Measurements from ENCODE around the gene ERICH4. TPM values are rescaled to one million over a fixed set of nuclear protein-coding genes. Genes with fewer than 3 reads are reported as not detected.
A peak's percentile ranks its signal among the peaks of the same experiment; 100 is the strongest.

The ERICH4 gene
- polyA plus RNA-seq, 2 of the 4 experiments (the other 2 are of a cell fraction) = 0.26 TPM; not detected in 1

GRCh38 chr19:41398050-41398418, 44.9 kb upstream of the ERICH4 start:
- TF ChIP-seq POLR2A (IDR thresholded peaks at IDR 0.05; ENCODE audit: low read length) (no peak), PHF8 (IDR thresholded peaks at IDR 0.05; ENCODE audit: borderline replicate concordance, low read depth) (0 out of 2 replicates have a peak, but pooled peaks have one; percentile 11), BHLHE40 (IDR thresholded peaks at IDR 0.05; ENCODE audit: low read depth, low read length) (no peak), GATA3 (IDR thresholded peaks at IDR 0.05; ENCODE audit: borderline replicate concordance) (no peak), KDM5A (IDR thresholded peaks at IDR 0.05) (peak; percentile 62; the same call in 1 of the 2 replicates), FOSB (CRISPR knock-in tag; IDR thresholded peaks at IDR 0.05) (no peak), MAZ (IDR thresholded peaks at IDR 0.05; ENCODE audit: borderline replicate concordance, low read depth, low read length) (no peak), CHD2 (IDR thresholded peaks at IDR 0.05; ENCODE audit: low read length, partially characterized antibody) (no peak), RAD21 (conservative IDR thresholded peaks at IDR 0.05 in 1 of 2, IDR thresholded peaks at IDR 0.05 in 1 of 2) (no peak), HDAC2 (IDR thresholded peaks at IDR 0.05) (no peak), NPAS2 (CRISPR knock-in tag; IDR thresholded peaks at IDR 0.05; ENCODE audit: borderline replicate concordance) (no peak), NR3C1 (IDR thresholded peaks at IDR 0.05) (no peak), HOXB5 (CRISPR knock-in tag; IDR thresholded peaks at IDR 0.05) (no peak), SMC3 (IDR thresholded peaks at IDR 0.05) (no peak)
- Histone ChIP-seq H3K4me3 (peak overlapping the region; percentile 67), H3K4me1 (peaks cover 20% of the 10 kb centered on the region), H3K9me3 (no peaks in the 10 kb centered on the region), H3K4me2 (peak overlapping the region; percentile 88), H3K27ac (peak overlapping the region; percentile 79 to 87)
- CTCF ChIA-PET = interaction anchor here (0.8 to 2.4 kb wide), 6 partner anchors 9 to 173 kb away, joined by 3 to 9 read pairs (median 4); partner anchors contain the start of gene DMAC2
- under 1% methylated on average over 5 of the region's 5 CpGs for WGBS (ENCODE audit: missing lambda C conversion rate)
- ATAC-seq (peak in 1 of 2 experiments; percentile 1; a peak in 1 of 6 replicates), DNase-seq (ENCODE audit: low read depth in 1 of 2, low spot score in 1 of 2) (no peak), FAIRE-seq (no peak)
- POLR2A ChIA-PET = no interaction called here

GRCh38 chr19:41398598-41398997, 44.4 kb upstream of the ERICH4 start:
- FAIRE-seq (no peak), ATAC-seq (no peak), DNase-seq (ENCODE audit: low read depth in 1 of 2, low spot score in 1 of 2) (no peak)
- Histone ChIP-seq H3K27ac (peak overlapping the region in 1 of 2 experiments; percentile 87; a peak in 4 of 6 replicates), H3K4me3 (peak overlapping the region; percentile 67), H3K9me3 (no peaks in the 10 kb centered on the region), H3K4me2 (peak overlapping the region; percentile 88), H3K4me1 (peaks cover 20% of the 10 kb centered on the region)
- ChIA-PET POLR2A (interaction anchor here (0.9 kb wide), 1 partner anchor 10 kb away, joined by 3 read pairs; no protein-coding TSS in a partner anchor), CTCF (interaction anchor here (0.8 to 2.4 kb wide), 10 partner anchors 9 to 172 kb away, joined by 3 to 9 read pairs (median 4); partner anchors contain the start of gene DMAC2)
- WGBS (ENCODE audit: missing lambda C conversion rate) = 66% methylated on average over 3 of the region's 3 CpGs
- TF ChIP-seq NR3C1 (IDR thresholded peaks at IDR 0.05) (no peak), MYC (IDR thresholded peaks at IDR 0.05; ENCODE audit: borderline replicate concordance, low read length) (0 out of 2 replicates have a peak, but pooled peaks have one; percentile 4)

- no peak for FAIRE-seq
- ChIA-PET CTCF (interaction anchor here (0.8 to 2.4 kb wide), 9 partner anchors 8 to 172 kb away, joined by 3 to 9 read pairs (median 4); no protein-coding TSS in a partner anchor), POLR2A (interaction anchor here (0.6 to 0.9 kb wide), 2 partner anchors 10 to 19 kb away, joined by 3 to 4 read pairs; no protein-coding TSS in a partner anchor)
- Histone ChIP-seq H3K4me1 (peaks cover 20% of the 10 kb centered on the region), H3K4me2 (peak overlapping the region; percentile 88), H3K4me3 (peak overlapping the region; percentile 67; the same call in 1 of the 3 replicates), H3K9me3 (no peaks in the 10 kb centered on the region), H3K27ac (no peak overlapping the region)
- TF ChIP-seq EHMT2 (IDR thresholded peaks at IDR 0.05; ENCODE audit: low read depth) (no peak), CHD4 (IDR thresholded peaks at IDR 0.05; ENCODE audit: borderline replicate concordance) (no peak), FOSL2 (IDR thresholded peaks at IDR 0.05) (no peak), FOSL2 (CRISPR knock-in tag; IDR thresholded peaks at IDR 0.05) (no peak)
- DNase-seq (ENCODE audit: low read depth in 1 of 2, low spot score in 1 of 2) = no peak
- no peak for ATAC-seq
- 71% methylated on average over 3 of the region's 3 CpGs for WGBS (ENCODE audit: missing lambda C conversion rate)
Observed at GRCh38 chr19:41399091-41399490, 43.9 kb upstream of the ERICH4 start.

GRCh38 chr19:41399525-41399924, 43.4 kb upstream of the ERICH4 start:
- no peak for ATAC-seq
- H3K4me1 ChIP-seq = peaks cover 20% of the 10 kb centered on the region
- no peak overlapping the region for H3K27ac ChIP-seq
- H3K9me3 ChIP-seq = no peaks in the 10 kb centered on the region
- no peak overlapping the region for H3K4me3 ChIP-seq
- no peak for FAIRE-seq
- 83% methylated on average over 2 of the region's 2 CpGs for WGBS (ENCODE audit: missing lambda C conversion rate)
- peak overlapping the region; percentile 88; the same call in 1 of the 3 replicates for H3K4me2 ChIP-seq
- CTCF ChIA-PET = interaction anchor here (1.0 to 2.4 kb wide), 5 partner anchors 8 to 91 kb away, joined by 3 to 9 read pairs (median 5); no protein-coding TSS in a partner anchor
- POLR2A ChIA-PET = interaction anchor here (0.6 to 0.9 kb wide), 3 partner anchors 9 to 36 kb away, joined by 3 to 4 read pairs (median 3); partner anchors contain the start of gene B9D2
- DNase-seq (ENCODE audit: low read depth in 1 of 2, low spot score in 1 of 2) = no peak
- TF ChIP-seq ESRRA (IDR thresholded peaks at IDR 0.05; ENCODE audit: borderline replicate concordance, low read length) (no peak), TP53 (CRISPR knock-in tag; IDR thresholded peaks at IDR 0.05) (no peak), JUNB (IDR thresholded peaks at IDR 0.05) (no peak), POLR2A (IDR thresholded peaks at IDR 0.05; ENCODE audit: low read length) (no peak), CBX8 (IDR thresholded peaks at IDR 0.05) (no peak), RARB (CRISPR knock-in tag; IDR thresholded peaks at IDR 0.05) (no peak), ZSCAN20 (CRISPR knock-in tag; IDR thresholded peaks at IDR 0.05) (no peak), PBX3 (IDR thresholded peaks at IDR 0.05) (no peak), REST (IDR thresholded peaks at IDR 0.05) (no peak)
